GM12865 (cell line): ENCODE results near the gene THRAP3.
A peak's percentile ranks its signal among the peaks of the same experiment; 100 is the strongest.

Experiments
- DNase-seq: peaks from one replicate; pipeline ENCODE4 v3.0.0; 2010; ENCODE audit warnings: low read depth
- H3K4me3 ChIP-seq: 2 replicates; pipeline ENCODE4 v1.5.1; 2011; ENCODE audit warnings: mild to moderate bottlenecking, low read depth, low read length, control low read depth
- CTCF ChIP-seq: IDR thresholded peaks from 2 replicates; pipeline ENCODE4 v1.5.1; 2011; ENCODE audit warnings: low read length, control low read depth, low read depth, inconsistent platforms; ENCODE audit not compliant: insufficient read depth; ENCODE audit errors: missing control alignments

The THRAP3 gene

GRCh38 chr1:36328088-36328480 lies 103.8 kb downstream of the THRAP3 start:
- no peak overlapping the region for H3K4me3 ChIP-seq
- DNase-seq = no peak

GRCh38 chr1:36328713-36329112 lies 104.5 kb downstream of the THRAP3 start:
- DNase-seq = no peak
- no peak for TF ChIP-seq CTCF
- no peak overlapping the region for H3K4me3 ChIP-seq

More at GRCh38 chr1:36328088-36328480, 103.8 kb downstream of the THRAP3 start:
- TF ChIP-seq CTCF = no peak

- DNase-seq = no peak
- H3K4me3 ChIP-seq = no peak overlapping the region
- TF ChIP-seq CTCF = no peak
Measured at GRCh38 chr1:36329817-36330216, 105.6 kb downstream of the THRAP3 start.

- TF ChIP-seq CTCF = no peak
- DNase-seq = no peak
- no peak overlapping the region for H3K4me3 ChIP-seq
Measured at GRCh38 chr1:36330940-36331339, 106.7 kb downstream of the THRAP3 start.

GRCh38 chr1:36337830-36338229 lies 113.6 kb downstream of the THRAP3 start:
- DNase-seq = peak; percentile 29
- no peak overlapping the region for H3K4me3 ChIP-seq
- TF ChIP-seq CTCF = no peak

GRCh38 chr1:36339215-36339614 lies 115.0 kb downstream of the THRAP3 start:
- H3K4me3 ChIP-seq = no peak overlapping the region
- no peak for DNase-seq
- no peak for TF ChIP-seq CTCF

GRCh38 chr1:36339615-36340014 lies 115.4 kb downstream of the THRAP3 start:
- no peak for DNase-seq
- H3K4me3 ChIP-seq = no peak overlapping the region
- TF ChIP-seq CTCF = no peak
